HG03064 (cell line): ENCODE results near the gene APBB2.

Experiments used
- ATAC-seq: cut with Tn5 transposase; IDR thresholded peaks from one replicate; pipeline ENCODE4 v1.9.1; 2021; ENCODE audit warnings: low read depth; ENCODE audit not compliant: unreplicated experiment

Gene APBB2

GRCh38 chr4:41110050-41110449 lies 104.3 kb downstream of the APBB2 start:
- no peak for ATAC-seq

GRCh38 chr4:41108481-41108880 lies 105.9 kb downstream of the APBB2 start:
- ATAC-seq: no peak

- no peak for ATAC-seq
Measured at GRCh38 chr4:41106694-41107419, 107.5 kb downstream of the APBB2 start.

GRCh38 chr4:41106081-41106480 lies 108.3 kb downstream of the APBB2 start:
- ATAC-seq: no peak

GRCh38 chr4:41104155-41104554 lies 110.2 kb downstream of the APBB2 start:
- no peak for ATAC-seq

- ATAC-seq: no peak
Measured at GRCh38 chr4:41103657-41104056, 110.7 kb downstream of the APBB2 start.

- no peak for ATAC-seq
Measured at GRCh38 chr4:41102414-41103092, 111.8 kb downstream of the APBB2 start.

- ATAC-seq: no peak
Measured at GRCh38 chr4:41098093-41099048, 116.0 kb downstream of the APBB2 start.

- ATAC-seq: no peak
Measured at GRCh38 chr4:41095973-41096372, 118.4 kb downstream of the APBB2 start.

- no peak for ATAC-seq
Measured at GRCh38 chr4:41095192-41095872, 119.0 kb downstream of the APBB2 start.

GRCh38 chr4:41092128-41092527 lies 122.2 kb downstream of the APBB2 start:
- ATAC-seq: no peak

GRCh38 chr4:41081847-41082246 lies 132.5 kb downstream of the APBB2 start:
- no peak for ATAC-seq

GRCh38 chr4:41080976-41081375 lies 133.4 kb downstream of the APBB2 start:
- no peak for ATAC-seq

GRCh38 chr4:41079881-41080560 lies 134.3 kb downstream of the APBB2 start:
- ATAC-seq: no peak

- no peak for ATAC-seq
Measured at GRCh38 chr4:41077628-41078027, 136.7 kb downstream of the APBB2 start.

GRCh38 chr4:41076481-41076880 lies 137.9 kb downstream of the APBB2 start:
- ATAC-seq: no peak

- ATAC-seq: no peak
Measured at GRCh38 chr4:41074215-41074614, 140.1 kb downstream of the APBB2 start.

GRCh38 chr4:41072021-41072777 lies 142.1 kb downstream of the APBB2 start:
- ATAC-seq: no peak
